Cardiac fibroblast (primary cell): ENCODE measurements around the gene ADAM30.

Experiments used
- DNase-seq, 2 donors: peaks; one replicate each; pipeline versions ENCODE4 v3.0.0 to v3.0.0-alpha.2; 2010; ENCODE audit warnings: low read depth in 2 of 2
- H3K4me3 ChIP-seq, 2 donors: replicated peaks in 1 of 2; 1 replicate in 1 of 2; 2 replicates in 1 of 2; pipeline ENCODE4 v1.5.1; 2011; ENCODE audit warnings: low read depth in 2 of 2, low read length in 2 of 2, mild to moderate bottlenecking in 2 of 2, moderate library complexity in 1 of 2
- CTCF ChIP-seq: IDR thresholded peaks from one replicate; pipeline ENCODE4 v1.5.1; 2011; ENCODE audit warnings: low read depth, mild to moderate bottlenecking, low read length, inconsistent platforms

ADAM30 gene

GRCh38 chr1:119933397-119933796 lies 37.1 kb upstream of the ADAM30 start:
- H3K4me3 ChIP-seq: no peak overlapping the region
- TF ChIP-seq CTCF: no peak
- DNase-seq: no peak

- no peak for DNase-seq
- no peak for TF ChIP-seq CTCF
- no peak overlapping the region for H3K4me3 ChIP-seq
Measured at GRCh38 chr1:119929643-119930315, 33.5 kb upstream of the ADAM30 start.

GRCh38 chr1:119926553-119926952 lies 30.2 kb upstream of the ADAM30 start:
- TF ChIP-seq CTCF: no peak
- DNase-seq: no peak
- no peak overlapping the region for H3K4me3 ChIP-seq

- no peak overlapping the region for H3K4me3 ChIP-seq
- no peak for DNase-seq
- TF ChIP-seq CTCF: no peak
Measured at GRCh38 chr1:119924948-119925898, 28.9 kb upstream of the ADAM30 start.

- DNase-seq: no peak
- no peak for TF ChIP-seq CTCF
Measured at GRCh38 chr1:119920104-119920968, 24.0 kb upstream of the ADAM30 start.

GRCh38 chr1:119919241-119919640 lies 22.9 kb upstream of the ADAM30 start:
- no peak for TF ChIP-seq CTCF
- no peak for DNase-seq
- no peak overlapping the region for H3K4me3 ChIP-seq

More at GRCh38 chr1:119920104-119920968, 24.0 kb upstream of the ADAM30 start:
- no peak overlapping the region for H3K4me3 ChIP-seq
